Measurements from ENCODE around the gene ATF6B.

Gene ATF6B

DNA sequence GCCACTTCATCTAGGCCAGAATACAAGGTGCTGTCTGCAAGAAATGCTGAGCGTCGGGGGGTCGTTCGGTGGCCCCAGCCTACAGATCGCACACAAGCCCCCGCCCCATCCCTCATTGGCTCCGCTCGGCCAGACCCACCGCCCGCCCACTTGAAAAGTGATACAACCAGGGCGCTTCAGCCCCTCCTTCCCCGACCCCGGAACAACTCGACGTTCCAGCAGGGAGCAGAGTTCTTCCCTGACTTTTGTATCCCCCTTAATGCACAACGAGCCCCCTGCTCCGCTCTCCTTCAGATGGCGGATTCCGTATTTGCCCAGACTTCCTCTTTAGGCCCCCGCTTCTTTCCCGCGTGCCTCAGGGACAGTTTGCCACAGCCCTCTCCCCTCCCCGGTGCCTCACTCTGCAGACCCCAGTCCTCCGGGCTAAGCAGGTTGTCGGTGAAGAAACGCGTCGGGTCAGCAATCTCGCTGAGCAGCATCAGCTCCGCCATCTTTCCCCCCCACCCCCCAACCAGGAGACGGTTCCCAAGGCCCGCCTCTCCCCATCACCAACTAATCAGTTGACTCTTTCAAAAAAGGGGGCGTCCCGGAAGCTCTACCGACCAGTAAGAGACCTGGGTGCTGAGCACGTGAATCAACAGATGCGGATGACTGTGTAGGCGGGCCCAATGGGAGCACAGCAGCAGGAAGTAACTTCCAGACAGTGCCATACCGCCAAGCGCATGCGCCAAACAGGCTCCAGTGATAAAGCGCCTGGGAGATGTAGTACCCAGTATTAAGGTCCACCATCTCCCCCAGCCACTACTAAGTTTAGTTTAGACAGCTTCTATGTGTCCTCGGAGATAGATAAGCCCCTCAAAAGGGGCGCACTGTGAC lies at the start of gene ATF6B:
ATF6B (minus strand) TSS at position 530 of the 876 bp plus-strand sequence; CDS start at position 491, 39 bp downstream.
- peak; percentile 92 for DNase-seq (ENCODE audit: low read depth, low spot score)

DNA sequence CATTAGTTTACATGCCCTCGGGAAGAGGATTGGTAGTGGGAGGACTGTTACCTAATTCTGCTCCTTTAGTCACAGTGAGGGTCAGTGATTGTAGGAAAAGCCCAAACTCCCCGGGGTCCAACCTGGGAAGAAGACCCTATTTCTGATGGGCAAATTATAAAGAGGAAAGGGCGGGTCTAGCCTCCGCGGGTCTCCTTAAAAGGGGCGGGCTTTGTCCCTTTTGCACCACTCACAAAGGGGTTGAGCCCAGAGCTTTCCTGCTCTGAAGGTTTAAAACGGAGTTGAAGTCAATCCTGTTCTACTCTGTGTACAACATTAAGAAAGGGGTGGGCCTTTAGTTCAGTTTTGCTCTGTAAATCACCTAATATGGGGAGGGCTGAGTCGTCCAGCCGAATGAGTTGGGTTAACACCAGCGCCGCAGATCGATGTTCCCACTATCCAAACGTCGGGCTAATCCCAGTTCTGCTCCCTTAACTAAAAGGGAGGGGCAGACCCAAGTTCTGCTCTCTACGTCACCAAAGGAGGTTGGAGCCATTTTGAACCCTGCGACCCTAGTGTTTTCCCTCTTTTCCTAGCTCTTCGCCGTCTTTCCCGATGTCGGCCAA lies 49.2 kb upstream of the ATF6B start:
- no peak for DNase-seq (ENCODE audit: low read depth, low spot score)

DNA sequence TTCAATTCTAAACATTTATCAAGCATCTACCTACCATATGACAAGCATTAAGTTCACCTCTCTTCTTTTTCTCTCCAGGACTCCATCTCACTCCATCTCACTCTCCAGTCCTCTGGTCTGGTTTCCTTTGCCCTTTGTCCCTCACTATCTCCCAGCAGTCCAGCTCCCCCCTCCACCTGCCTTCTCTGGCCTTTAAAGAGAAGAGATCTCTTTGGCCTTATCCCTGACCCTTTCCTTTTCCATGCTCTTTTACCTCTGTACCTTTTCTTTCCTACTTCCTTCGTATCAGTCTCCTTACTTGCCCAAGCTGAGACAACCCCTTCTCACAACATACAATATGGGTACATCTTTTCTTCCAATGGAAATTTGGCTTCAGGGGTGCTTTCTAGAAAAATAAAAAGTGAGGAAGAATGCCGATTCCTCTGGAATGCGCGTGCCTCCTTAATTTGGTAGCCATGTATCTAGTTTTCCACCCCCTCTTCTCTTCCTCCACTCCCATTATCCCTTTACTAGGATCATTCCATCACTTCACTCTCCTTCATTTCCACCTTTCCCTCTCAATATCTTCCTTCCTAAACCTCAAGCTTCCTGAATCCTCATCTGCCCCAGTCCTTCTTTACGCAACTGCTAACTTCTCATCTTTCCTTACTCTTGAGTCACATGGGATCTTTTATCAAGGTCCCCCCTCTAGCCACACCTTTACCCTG lies 48.6 kb upstream of the ATF6B start:
- DNase-seq (ENCODE audit: low read depth, low spot score): no peak

DNA sequence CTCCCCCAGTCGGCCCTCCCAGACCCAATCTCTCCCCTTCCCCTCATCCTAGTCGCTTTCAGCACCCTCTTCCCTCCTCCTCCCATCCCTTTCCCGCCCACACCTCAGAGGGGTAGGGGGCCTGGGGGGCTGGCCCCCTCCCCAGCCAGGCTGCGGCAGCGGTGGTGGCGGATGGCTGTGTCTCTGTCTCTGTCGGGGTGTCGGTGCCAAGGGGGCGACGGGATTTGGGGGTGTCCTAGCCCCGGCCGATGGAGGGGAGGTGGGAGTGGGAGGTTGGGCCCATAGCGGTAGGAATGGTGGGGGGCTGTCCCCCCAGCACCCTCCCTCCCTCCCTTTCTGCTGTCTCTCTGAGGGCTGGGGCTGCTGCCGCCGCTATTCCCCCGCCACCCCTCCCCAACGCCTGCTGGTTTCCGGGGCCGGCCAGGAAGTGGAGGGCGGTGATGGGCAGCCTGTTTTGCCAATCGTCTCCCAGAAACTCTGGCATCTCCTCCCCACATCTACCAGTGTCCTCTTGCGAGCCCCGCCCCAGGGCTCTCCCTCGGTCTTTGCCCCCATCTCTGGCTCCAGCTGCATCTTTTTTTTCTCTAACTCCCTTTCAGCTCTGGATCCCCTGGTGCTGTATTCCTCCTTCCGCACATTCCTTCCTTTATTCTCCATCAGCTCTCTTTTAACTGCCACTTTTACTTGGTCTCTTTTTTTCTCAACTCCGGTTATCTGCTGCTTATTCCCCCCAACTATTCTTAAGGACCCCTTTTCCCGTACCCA lies 47.8 kb upstream of the ATF6B start, which contains the start of gene AGPAT1:
AGPAT1 (minus strand) TSS at position 374 of the 765 bp plus-strand sequence. CDS start 4,588 bp downstream, outside the sequence.
- peak; percentile 94 for DNase-seq (ENCODE audit: low read depth, low spot score)

DNA sequence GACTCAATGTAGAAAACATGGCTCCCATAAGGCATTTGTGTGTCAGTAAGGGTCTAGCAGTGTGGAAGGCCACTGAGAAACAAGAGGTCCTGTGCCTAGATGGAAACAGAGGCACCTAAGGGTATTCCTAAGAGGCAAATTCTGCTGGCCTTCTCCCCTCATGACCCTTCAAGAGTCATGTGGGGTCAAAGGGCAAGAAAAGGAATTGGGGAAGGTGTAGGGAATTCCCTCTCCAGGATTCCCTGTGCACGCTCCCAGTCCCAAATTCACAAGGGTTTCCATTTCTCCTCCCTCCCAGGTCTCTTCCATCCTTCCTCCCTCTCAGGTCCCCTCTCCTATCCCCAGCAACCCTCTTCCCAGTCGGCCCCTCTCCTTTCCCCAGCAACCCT lies 47.3 kb upstream of the ATF6B start:
- DNase-seq (ENCODE audit: low read depth, low spot score): no peak

- DNase-seq (ENCODE audit: low read depth, low spot score): no peak
Measured at GRCh38 chr6:32174416-32174815, 46.4 kb upstream of the ATF6B start.

- DNase-seq (ENCODE audit: low read depth, low spot score): no peak
Measured at GRCh38 chr6:32173051-32173727, 45.1 kb upstream of the ATF6B start.

DNA sequence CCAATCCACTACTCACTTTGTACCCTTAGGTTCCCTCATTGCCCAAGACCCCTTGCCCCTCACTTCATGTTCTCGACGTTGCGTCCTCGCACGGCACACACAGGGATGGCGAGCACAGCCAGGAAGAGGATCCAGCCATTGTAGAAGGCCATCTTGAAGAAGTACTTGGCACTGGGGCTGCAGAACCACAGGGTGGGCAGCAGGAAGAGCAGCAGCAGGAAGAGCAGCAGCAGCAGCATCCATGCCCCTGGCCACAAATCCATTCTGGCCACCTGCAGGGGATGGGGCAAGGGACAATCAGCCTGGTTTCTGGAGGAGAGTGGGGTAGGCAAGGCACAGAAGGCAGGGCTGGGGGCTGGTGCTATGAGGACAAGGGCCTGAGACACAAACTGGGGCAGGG lies 43.2 kb upstream of the ATF6B start:
- DNase-seq (ENCODE audit: low read depth, low spot score): no peak

- no peak for DNase-seq (ENCODE audit: low read depth, low spot score)
Measured at GRCh38 chr6:32170294-32170693, 42.2 kb upstream of the ATF6B start.

- DNase-seq (ENCODE audit: low read depth, low spot score): no peak
Measured at GRCh38 chr6:32168807-32169591, 41.0 kb upstream of the ATF6B start.

DNA sequence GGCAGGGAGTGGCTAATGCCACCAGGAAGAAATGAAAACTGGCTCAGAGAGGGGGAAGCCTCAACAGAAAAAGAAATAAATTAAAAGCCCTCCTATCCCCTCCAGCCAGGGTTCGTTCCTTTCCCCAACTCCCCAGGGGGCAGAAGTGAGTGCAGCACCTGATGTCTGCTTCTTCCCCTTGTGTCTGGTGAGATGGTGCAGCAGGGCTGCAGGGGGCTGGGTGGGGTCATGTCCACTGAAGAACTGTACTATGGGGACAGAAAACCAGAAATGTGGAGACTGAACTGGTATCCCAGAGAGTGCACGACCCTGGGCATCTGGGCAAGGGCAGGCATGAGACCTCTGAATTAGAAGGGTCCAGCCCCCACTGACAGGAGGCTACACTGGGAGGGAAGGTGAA lies 40.3 kb upstream of the ATF6B start:
- no peak for DNase-seq (ENCODE audit: low read depth, low spot score)

DNA sequence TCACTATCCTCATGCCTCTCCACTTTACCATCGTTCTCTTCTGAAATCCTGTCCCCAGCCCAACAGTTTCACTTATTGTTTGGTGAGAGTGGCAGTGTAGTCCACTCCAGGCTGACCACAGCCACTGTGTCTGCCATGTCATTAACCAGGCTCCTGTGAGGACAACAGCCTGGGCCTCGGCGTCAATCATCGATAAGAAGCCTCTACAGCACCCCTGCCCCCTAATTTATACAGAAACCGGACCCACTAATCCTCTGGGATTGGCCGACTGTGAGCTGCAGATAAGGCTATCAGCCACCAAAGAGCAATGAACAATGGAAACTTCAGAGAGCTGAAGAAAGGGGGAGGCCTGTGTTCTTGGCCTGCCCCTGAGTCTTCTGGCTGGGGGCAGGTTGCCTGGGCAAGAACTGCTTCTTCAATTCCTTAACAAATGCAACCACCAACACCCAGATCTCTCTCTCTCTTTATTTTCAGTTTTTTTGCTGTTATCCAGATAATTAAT lies 39.8 kb upstream of the ATF6B start:
- DNase-seq (ENCODE audit: low read depth, low spot score): no peak

- no peak for DNase-seq (ENCODE audit: low read depth, low spot score)
Measured at GRCh38 chr6:32167154-32167760, 39.2 kb upstream of the ATF6B start.

GRCh38 chr6:32166411-32167061 lies 38.5 kb upstream of the ATF6B start:
- DNase-seq (ENCODE audit: low read depth, low spot score): no peak

GRCh38 chr6:32164295-32164694 lies 36.2 kb upstream of the ATF6B start, which contains the start of gene EGFL8:
EGFL8 (plus strand) TSS chr6:32164595; CDS start chr6:32166166, 1,571 bp downstream.
- DNase-seq (ENCODE audit: low read depth, low spot score): no peak

DNA sequence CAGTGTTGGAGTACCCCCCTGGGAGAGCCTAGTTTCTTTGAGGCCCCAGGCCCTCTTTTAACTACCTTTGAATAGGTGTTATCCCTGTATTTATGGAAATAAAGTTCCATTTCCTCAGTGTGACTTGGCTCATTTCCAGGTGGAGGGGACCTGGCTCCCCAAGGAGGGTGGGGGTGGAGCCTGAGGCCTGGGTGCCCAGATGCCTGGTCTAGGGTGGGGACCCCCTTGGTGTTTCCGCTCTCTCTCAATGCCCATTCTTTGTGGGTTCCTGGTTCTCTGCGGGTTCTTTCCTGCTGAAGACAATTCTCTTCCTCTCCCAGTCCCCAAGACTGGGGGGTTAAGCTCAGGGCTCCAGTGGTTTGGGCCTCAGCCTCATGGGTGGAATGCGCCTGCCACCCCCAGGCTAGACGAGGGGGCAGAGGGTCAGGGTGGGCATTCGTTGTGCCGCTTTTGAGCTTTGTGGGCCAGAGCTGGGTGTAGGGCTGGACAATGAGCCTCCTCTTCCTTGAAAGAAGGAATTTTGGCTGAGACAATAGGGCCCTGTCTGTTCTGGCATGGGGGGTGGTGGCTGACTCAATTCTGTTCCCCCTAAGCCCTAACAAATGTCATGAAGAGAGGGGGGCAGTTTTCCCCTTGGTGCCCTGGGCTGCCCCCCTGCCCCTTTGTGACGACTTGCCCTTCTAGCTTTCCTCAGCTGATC lies 35.7 kb upstream of the ATF6B start:
- DNase-seq (ENCODE audit: low read depth, low spot score): no peak

DNA sequence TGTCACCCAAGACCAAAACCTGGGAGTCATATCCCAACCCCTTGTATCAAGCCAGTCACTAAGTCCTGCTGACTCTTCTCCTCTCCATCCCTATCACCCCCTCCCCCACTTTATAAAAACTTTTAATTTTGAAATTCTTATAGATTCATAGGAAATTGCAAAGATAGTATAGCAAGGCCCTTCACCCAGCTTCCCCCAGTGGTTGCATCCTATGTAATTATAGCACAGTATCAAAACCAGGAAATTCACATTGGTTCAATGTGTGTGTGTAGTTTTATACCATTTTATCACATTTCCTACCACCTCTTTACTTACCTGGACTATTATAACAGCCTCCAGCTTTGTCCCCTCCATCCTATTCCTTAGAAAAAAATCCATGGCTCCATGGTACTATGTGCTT lies 30.0 kb upstream of the ATF6B start:
- DNase-seq (ENCODE audit: low read depth, low spot score): no peak

GRCh38 chr6:32156891-32157290 lies 28.8 kb upstream of the ATF6B start:
- DNase-seq (ENCODE audit: low read depth, low spot score): no peak
